Bronchial epithelial cell (primary cell): ENCODE data around the gene PAX7. TPM values are rescaled to one million over a fixed set of nuclear protein-coding genes. Genes with fewer than 3 reads are reported as not detected.
A peak's percentile ranks its signal among the peaks of the same experiment; 100 is the strongest.
"Not testable (repeated sequence)": the region's sequence is repeated elsewhere in the genome, so short reads cannot be mapped to it uniquely, and the experiment has no call there.

Source experiments
- DNase-seq: peaks from one replicate; pipeline ENCODE4 v3.0.0-alpha.2; 2010; ENCODE audit warnings: low read depth
- FAIRE-seq: peaks from 2 replicates; lab custom pipeline; 2011; peaks lifted over from hg19 to GRCh38; lab: Jason Lieb, UNC
- H3K27me3 ChIP-seq: 2 replicates; pipeline ENCODE4 v1.5.1; 2011; ENCODE audit warnings: low read length; ENCODE audit not compliant: control insufficient read depth, insufficient read depth
- H3K36me3 ChIP-seq: 2 replicates; pipeline ENCODE4 v1.5.1; 2011; ENCODE audit warnings: low read length; ENCODE audit not compliant: control insufficient read depth, insufficient read depth
- H3K4me3 ChIP-seq: 2 replicates; pipeline ENCODE4 v1.5.1; 2011; ENCODE audit warnings: mild to moderate bottlenecking, low read depth, low read length, control low read depth
- CTCF ChIP-seq: IDR thresholded peaks from 2 replicates; pipeline ENCODE4 v1.5.1; 2011; ENCODE audit warnings: mild to moderate bottlenecking, moderate library complexity, low read length, control low read depth, inconsistent platforms; ENCODE audit not compliant: insufficient read depth, severe bottlenecking
- total RNA-seq: library from RNA; depleted of rRNA; stranded (reverse); fragments of >200 nt; gene quantifications from 2 replicates; pipeline ENCODE4 v1.2.1, GENCODE V29; 2014

The PAX7 gene
- total RNA-seq, 1 donor from 2014 or later, result not detected

- no peak overlapping the region for H3K4me3 ChIP-seq
- peak; percentile 7 for FAIRE-seq
Observed at GRCh38 chr1:18743233-18743632, 112.6 kb downstream of the PAX7 start.

GRCh38 chr1:18744381-18744780 lies 113.7 kb downstream of the PAX7 start:
- not testable (repeated sequence) for H3K36me3 ChIP-seq, H3K4me3 ChIP-seq, FAIRE-seq, H3K27me3 ChIP-seq, DNase-seq

More at GRCh38 chr1:18743233-18743632, 112.6 kb downstream of the PAX7 start:
- Histone ChIP-seq H3K36me3 (no peaks in the 10 kb centered on the region), H3K27me3 (no peaks in the 10 kb centered on the region)
- no peak for TF ChIP-seq CTCF
- no peak for DNase-seq

GRCh38 chr1:18746981-18747380 lies 116.3 kb downstream of the PAX7 start:
- Histone ChIP-seq H3K27me3 (peaks cover 2% of the 10 kb centered on the region), H3K36me3 (no peaks in the 10 kb centered on the region), H3K4me3 (no peak overlapping the region)
- DNase-seq (no peak), FAIRE-seq (no peak)
- TF ChIP-seq CTCF, result no peak

GRCh38 chr1:18747671-18748070 lies 117.0 kb downstream of the PAX7 start:
- FAIRE-seq (no peak), DNase-seq (no peak)
- no peaks in the 10 kb centered on the region for H3K36me3 ChIP-seq
- H3K27me3 ChIP-seq, result peaks cover 2% of the 10 kb centered on the region
- no peak for TF ChIP-seq CTCF
- no peak overlapping the region for H3K4me3 ChIP-seq

GRCh38 chr1:18748435-18748834 lies 117.8 kb downstream of the PAX7 start:
- no peak for FAIRE-seq
- no peak for TF ChIP-seq CTCF
- H3K27me3 ChIP-seq, result peaks cover 2% of the 10 kb centered on the region

GRCh38 chr1:18749569-18749968 lies 118.9 kb downstream of the PAX7 start:
- FAIRE-seq (no peak), DNase-seq (no peak)
- no peak for TF ChIP-seq CTCF
- no peak overlapping the region for H3K4me3 ChIP-seq
- H3K27me3 ChIP-seq, result peaks cover 2% of the 10 kb centered on the region
- no peaks in the 10 kb centered on the region for H3K36me3 ChIP-seq

More at GRCh38 chr1:18748435-18748834, 117.8 kb downstream of the PAX7 start:
- peak; percentile 29 for DNase-seq
- Histone ChIP-seq H3K4me3 (no peak overlapping the region), H3K36me3 (no peaks in the 10 kb centered on the region)
